ENCODE measurements around the gene PRKCA.

PRKCA gene

DNA sequence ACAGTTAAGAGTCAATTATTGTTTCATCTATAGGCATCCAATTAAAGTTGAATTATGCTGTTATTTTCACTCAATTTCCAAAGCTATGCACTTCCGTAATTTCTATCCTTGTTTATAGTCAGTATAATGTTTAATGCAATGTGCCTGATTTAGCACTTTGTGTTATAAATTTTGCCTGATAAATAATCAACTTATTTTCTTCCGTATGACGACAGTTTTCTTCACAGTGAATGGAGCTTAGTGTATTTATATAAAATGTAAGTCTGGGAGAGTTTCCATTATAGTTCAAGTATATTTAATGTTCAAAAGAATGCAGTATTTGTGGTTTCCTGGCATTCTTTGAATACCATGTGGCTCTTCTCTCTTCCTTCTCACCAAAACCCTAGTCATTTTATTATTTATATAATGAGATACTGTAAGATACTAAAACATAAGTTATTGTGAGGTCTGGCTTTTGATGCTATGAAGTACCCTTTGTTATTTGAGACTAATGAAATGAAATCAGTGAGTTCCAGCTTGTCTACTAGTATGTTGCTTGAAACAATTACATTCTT is 240.6 kb downstream of the PRKCA start:
- H3K4me1 ChIP-seq: no peaks in the 10 kb centered on the region
- no peak overlapping the region for H3K4me3 ChIP-seq
- H3K27me3 ChIP-seq: no peaks in the 10 kb centered on the region
- DNase-seq: no peak
- no peak overlapping the region for H3K27ac ChIP-seq
- no peaks in the 10 kb centered on the region for H3K9me3 ChIP-seq
- intact Hi-C loops (cut with DNase I; ENCODE audit: low total_unique reads): no loop called here
- no peaks in the 10 kb centered on the region for H3K36me3 ChIP-seq
- TF ChIP-seq, protein P1, sequence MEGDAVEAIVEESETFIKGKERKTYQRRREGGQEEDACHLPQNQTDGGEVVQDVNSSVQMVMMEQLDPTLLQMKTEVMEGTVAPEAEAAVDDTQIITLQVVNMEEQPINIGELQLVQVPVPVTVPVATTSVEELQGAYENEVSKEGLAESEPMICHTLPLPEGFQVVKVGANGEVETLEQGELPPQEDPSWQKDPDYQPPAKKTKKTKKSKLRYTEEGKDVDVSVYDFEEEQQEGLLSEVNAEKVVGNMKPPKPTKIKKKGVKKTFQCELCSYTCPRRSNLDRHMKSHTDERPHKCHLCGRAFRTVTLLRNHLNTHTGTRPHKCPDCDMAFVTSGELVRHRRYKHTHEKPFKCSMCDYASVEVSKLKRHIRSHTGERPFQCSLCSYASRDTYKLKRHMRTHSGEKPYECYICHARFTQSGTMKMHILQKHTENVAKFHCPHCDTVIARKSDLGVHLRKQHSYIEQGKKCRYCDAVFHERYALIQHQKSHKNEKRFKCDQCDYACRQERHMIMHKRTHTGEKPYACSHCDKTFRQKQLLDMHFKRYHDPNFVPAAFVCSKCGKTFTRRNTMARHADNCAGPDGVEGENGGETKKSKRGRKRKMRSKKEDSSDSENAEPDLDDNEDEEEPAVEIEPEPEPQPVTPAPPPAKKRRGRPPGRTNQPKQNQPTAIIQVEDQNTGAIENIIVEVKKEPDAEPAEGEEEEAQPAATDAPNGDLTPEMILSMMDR (IDR thresholded peaks at IDR 0.05): no peak

DNA sequence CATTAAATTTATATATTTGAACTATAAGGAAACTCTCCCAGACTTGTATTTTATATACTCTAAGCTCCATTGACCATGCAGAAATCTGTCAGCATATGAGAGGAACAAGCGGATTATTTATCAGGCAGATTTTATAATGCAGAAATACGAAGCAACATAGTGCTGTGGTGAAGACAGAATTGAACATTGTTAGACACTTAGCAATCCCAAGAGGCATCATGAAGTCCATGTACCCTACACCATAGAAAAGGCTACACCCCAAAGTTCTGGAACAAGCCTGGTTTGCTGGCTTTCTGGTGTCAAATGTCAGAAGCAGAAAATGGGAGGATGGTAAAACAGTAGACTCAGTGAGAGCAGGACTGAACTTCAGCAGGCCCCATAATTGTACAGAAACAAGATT is 241.1 kb downstream of the PRKCA start:
- intact Hi-C loops (cut with DNase I; ENCODE audit: low total_unique reads): no loop called here
- Histone ChIP-seq H3K4me3 (no peak overlapping the region), H3K9me3 (no peaks in the 10 kb centered on the region), H3K4me1 (no peaks in the 10 kb centered on the region), H3K36me3 (no peaks in the 10 kb centered on the region), H3K27ac (no peak overlapping the region), H3K27me3 (no peaks in the 10 kb centered on the region)
- DNase-seq: no peak
- TF ChIP-seq, protein P1 (IDR thresholded peaks at IDR 0.05): no peak

DNA sequence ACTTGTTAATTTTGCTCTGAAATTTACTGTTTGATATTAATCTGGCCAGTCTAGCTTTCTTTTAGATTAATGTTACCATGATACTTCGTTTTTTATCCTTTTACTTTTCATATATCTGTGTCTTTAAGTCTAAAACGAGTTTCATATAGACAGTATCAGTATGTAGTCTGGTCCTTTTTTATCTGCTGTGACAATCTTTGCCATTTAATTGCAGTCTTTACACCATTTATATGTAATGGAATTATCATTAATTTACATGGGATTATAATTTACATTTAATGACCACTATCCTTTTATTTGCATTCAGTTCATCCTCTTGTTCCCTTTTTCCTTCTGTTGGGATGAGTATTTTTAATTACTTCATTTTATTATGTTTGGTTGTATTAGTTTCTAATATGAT is 243.5 kb downstream of the PRKCA start:
- H3K4me1 ChIP-seq: peaks cover 0 to 11% (median 0%) of the 10 kb centered on the region in 4 donors
- H3K36me3 ChIP-seq: no peaks in the 10 kb centered on the region
- no peak overlapping the region for H3K27ac ChIP-seq
- TF ChIP-seq, protein P1 (IDR thresholded peaks at IDR 0.05): no peak
- H3K9me3 ChIP-seq: no peaks in the 10 kb centered on the region
- H3K27me3 ChIP-seq: no peaks in the 10 kb centered on the region
- intact Hi-C loops (cut with DNase I; ENCODE audit: low total_unique reads): no loop called here
- no peak overlapping the region for H3K4me3 ChIP-seq
- DNase-seq: no peak

DNA sequence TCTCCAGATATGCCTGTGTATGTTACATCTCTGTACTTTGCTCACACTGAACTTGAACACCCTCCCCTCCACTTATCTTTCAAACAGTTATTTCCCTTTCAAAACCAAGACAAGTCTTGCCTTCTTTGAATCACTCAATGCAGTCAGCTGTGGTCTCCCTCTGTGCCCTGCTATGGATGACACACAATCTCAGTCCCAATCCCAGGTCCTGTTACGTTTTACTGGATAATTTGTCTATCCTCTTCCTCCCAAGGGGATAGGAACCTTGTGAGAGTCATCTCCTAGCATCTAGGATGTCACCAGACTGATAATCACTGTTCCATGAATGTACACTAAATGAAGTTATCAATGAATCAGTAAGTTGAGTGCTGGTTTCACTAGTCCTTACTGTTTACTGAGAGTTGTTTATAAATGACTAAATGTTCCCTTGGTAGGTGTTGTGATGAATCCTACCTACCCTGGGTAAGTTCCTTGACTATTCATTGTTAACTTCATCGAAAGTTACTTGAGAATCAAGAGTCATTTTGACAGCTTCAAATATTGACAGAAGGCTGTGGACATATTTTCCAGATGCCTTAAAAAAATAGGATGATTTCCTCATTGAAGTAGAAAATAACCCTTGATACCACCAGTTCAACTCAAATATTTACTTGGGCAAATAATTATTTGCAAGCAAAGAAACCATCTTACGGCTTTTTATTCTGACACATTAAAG is 244.9 kb downstream of the PRKCA start:
- H3K4me1 ChIP-seq: peaks cover 0 to 11% (median 0%) of the 10 kb centered on the region in 4 donors
- DNase-seq: no peak
- H3K27ac ChIP-seq: no peak overlapping the region
- H3K36me3 ChIP-seq: no peaks in the 10 kb centered on the region
- H3K9me3 ChIP-seq: no peaks in the 10 kb centered on the region
- H3K27me3 ChIP-seq: no peaks in the 10 kb centered on the region
- TF ChIP-seq, protein P1 (IDR thresholded peaks at IDR 0.05): no peak
- H3K4me3 ChIP-seq: no peak overlapping the region
- intact Hi-C loops (cut with DNase I; ENCODE audit: low total_unique reads): no loop called here

DNA sequence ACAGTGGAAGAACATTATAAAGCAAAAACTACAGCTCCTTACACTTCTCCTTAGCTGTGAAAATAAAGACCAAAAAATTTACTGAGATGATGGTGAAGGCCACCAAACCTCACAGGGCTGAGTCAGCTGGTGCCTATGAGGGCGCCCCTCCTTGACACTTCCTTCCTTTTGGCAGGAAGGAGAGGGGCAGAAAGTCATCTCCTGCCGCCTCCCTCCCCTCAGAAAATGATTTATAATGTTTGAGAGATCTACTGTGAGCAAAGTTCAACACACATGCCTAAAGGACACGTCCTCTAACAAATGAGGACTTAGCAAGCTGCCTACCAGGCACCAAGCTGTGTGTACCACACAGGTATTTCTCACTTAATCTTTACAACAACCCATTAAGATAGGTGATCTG is 245.7 kb downstream of the PRKCA start:
- Histone ChIP-seq H3K27me3 (no peaks in the 10 kb centered on the region), H3K9me3 (no peaks in the 10 kb centered on the region), H3K4me1 (peaks cover 0 to 11% (median 0%) of the 10 kb centered on the region in 4 donors), H3K27ac (no peak overlapping the region), H3K36me3 (no peaks in the 10 kb centered on the region), H3K4me3 (no peak overlapping the region)
- intact Hi-C loops (cut with DNase I; ENCODE audit: low total_unique reads): no loop called here
- TF ChIP-seq, protein P1 (IDR thresholded peaks at IDR 0.05): no peak
- no peak for DNase-seq

All from tibial artery (tissue), 4 donors.